Measurements from ENCODE around the gene DENND5B. TPM values are rescaled to one million over a fixed set of nuclear protein-coding genes. Genes with fewer than 3 reads are reported as not detected.

DENND5B gene
- total RNA-seq, 1 experiment from 2014 or later: 13.8 TPM

GRCh38 chr12:31582155-31582554 lies 8.8 kb downstream of the DENND5B start:
- CTCF ChIA-PET: no interaction called here
- no peak overlapping the region for H3K27ac Mint-ChIP-seq
- no peaks in the 10 kb centered on the region for H3K9me3 Mint-ChIP-seq
- H3K36me3 Mint-ChIP-seq: no peaks in the 10 kb centered on the region; the same call in 1 of the 2 replicates
- no peak for ATAC-seq
- DNase-seq (ENCODE audit: low spot score): no peak
- POLR2A ChIA-PET: interaction anchor here (0.7 kb wide), 1 partner anchor 8 kb away, joined by 4 read pairs; no protein-coding TSS in a partner anchor
- H3K4me1 Mint-ChIP-seq: peaks cover 19% of the 10 kb centered on the region
- no peaks in the 10 kb centered on the region for H3K27me3 Mint-ChIP-seq (ENCODE audit: low read depth)
- H3K4me3 Mint-ChIP-seq: no peak overlapping the region
- no peak for TF ChIP-seq NFATC4 (CRISPR knock-in tag; IDR thresholded peaks at IDR 0.05)
- no peak for TF ChIP-seq TEAD4 (CRISPR knock-in tag; IDR thresholded peaks at IDR 0.05)
- TF ChIP-seq TP53 (CRISPR knock-in tag; IDR thresholded peaks at IDR 0.05): no peak
- no peak for TF ChIP-seq ZBTB43 (CRISPR knock-in tag; IDR thresholded peaks at IDR 0.05)
- no peak for TF ChIP-seq GABPB1 (CRISPR knock-in tag; IDR thresholded peaks at IDR 0.05)
- TF ChIP-seq CTCF (IDR thresholded peaks at IDR 0.05): no peak
- TF ChIP-seq ZNF263 (CRISPR knock-in tag; IDR thresholded peaks at IDR 0.05; ENCODE audit: low read depth): no peak
- TF ChIP-seq NR1H2 (CRISPR knock-in tag; IDR thresholded peaks at IDR 0.05): no peak

- no peak overlapping the region for H3K27ac Mint-ChIP-seq
- no peak for ATAC-seq
- CTCF ChIA-PET: interaction anchor here (0.6 to 1.1 kb wide), 3 partner anchors 12 to 291 kb away, joined by 3 to 6 read pairs (median 4); no protein-coding TSS in a partner anchor
These were observed 12.3 kb downstream of the DENND5B start for GRCh38 chr12:31578632-31579031.

More at GRCh38 chr12:31578632-31579031, 12.3 kb downstream of the DENND5B start:
- no peaks in the 10 kb centered on the region for H3K27me3 Mint-ChIP-seq (ENCODE audit: low read depth)
- H3K4me3 Mint-ChIP-seq: no peak overlapping the region
- no peaks in the 10 kb centered on the region; the same call in 1 of the 2 replicates for H3K36me3 Mint-ChIP-seq
- no peak for DNase-seq (ENCODE audit: low spot score)
- peaks cover 11% of the 10 kb centered on the region for H3K4me1 Mint-ChIP-seq
- POLR2A ChIA-PET: interaction anchor here (0.5 kb wide), 1 partner anchor 16 kb away, joined by 3 read pairs; no protein-coding TSS in a partner anchor
- TF ChIP-seq E2F1 (CRISPR knock-in tag; IDR thresholded peaks at IDR 0.05) (no peak), NR3C1 (CRISPR knock-in tag; conservative IDR thresholded peaks at IDR 0.05; ENCODE audit: low read depth) (no peak), ATF6 (CRISPR knock-in tag; IDR thresholded peaks at IDR 0.05) (no peak), STAT6 (CRISPR knock-in tag; conservative IDR thresholded peaks at IDR 0.05; ENCODE audit: low read depth) (no peak), PRDM15 (CRISPR knock-in tag; IDR thresholded peaks at IDR 0.05) (no peak), MXD4 (CRISPR knock-in tag; IDR thresholded peaks at IDR 0.05; ENCODE audit: borderline replicate concordance) (no peak), ZBTB43 (CRISPR knock-in tag; IDR thresholded peaks at IDR 0.05) (no peak), RELA (CRISPR knock-in tag; IDR thresholded peaks at IDR 0.05; ENCODE audit: borderline replicate concordance) (no peak)
- no peaks in the 10 kb centered on the region for H3K9me3 Mint-ChIP-seq
